ENCODE data around the gene MUCL3. TPM values are rescaled to one million over a fixed set of nuclear protein-coding genes. Genes with fewer than 3 reads are reported as not detected.

Gene MUCL3
- polyA plus RNA-seq, 1 of the 3 experiments (the other 2 are of a cell fraction) = not detected

GRCh38 chr6:30931969-30932645, 8.7 kb upstream of the MUCL3 start, which contains the start of gene SFTA2:
Gene SFTA2, minus strand, starts transcription at chr6:30932170. Its CDS starts 74 bp downstream, at chr6:30932096.
- ChIA-PET CTCF (interaction anchor here (1.9 kb wide), 1 partner anchor 9 kb away, joined by 6 read pairs; the partner anchor contains the start of gene MUCL3), POLR2A (no interaction called here)
- no peaks in the 10 kb centered on the region for H3K9me3 ChIP-seq
- H3K9me2 ChIP-seq = no peaks in the 10 kb centered on the region
- TF ChIP-seq FOXM1 (IDR thresholded peaks at IDR 0.05; ENCODE audit: low read depth) (no peak), CHD2 (IDR thresholded peaks at IDR 0.05; ENCODE audit: low read length, partially characterized antibody) (no peak), TAF1 (IDR thresholded peaks at IDR 0.05; ENCODE audit: borderline replicate concordance, low read depth, low read length) (no peak), RCOR1 (IDR thresholded peaks at IDR 0.05; ENCODE audit: low read length) (no peak), NFIC (IDR thresholded peaks at IDR 0.05; ENCODE audit: borderline replicate concordance) (no peak), RXRA (IDR thresholded peaks at IDR 0.05; ENCODE audit: borderline replicate concordance, low read depth) (no peak), EZH2phosphoT487 (IDR thresholded peaks at IDR 0.05; ENCODE audit: borderline replicate concordance, low read depth) (no peak), MXI1 (IDR thresholded peaks at IDR 0.05; ENCODE audit: low read depth, low read length) (no peak), FOXJ3 (CRISPR knock-in tag; IDR thresholded peaks at IDR 0.05) (no peak), GABPA (IDR thresholded peaks at IDR 0.05; ENCODE audit: low read depth) (no peak), GATA2 (CRISPR knock-in tag; IDR thresholded peaks at IDR 0.05) (no peak)
- TF ChIP-seq, protein P1, sequence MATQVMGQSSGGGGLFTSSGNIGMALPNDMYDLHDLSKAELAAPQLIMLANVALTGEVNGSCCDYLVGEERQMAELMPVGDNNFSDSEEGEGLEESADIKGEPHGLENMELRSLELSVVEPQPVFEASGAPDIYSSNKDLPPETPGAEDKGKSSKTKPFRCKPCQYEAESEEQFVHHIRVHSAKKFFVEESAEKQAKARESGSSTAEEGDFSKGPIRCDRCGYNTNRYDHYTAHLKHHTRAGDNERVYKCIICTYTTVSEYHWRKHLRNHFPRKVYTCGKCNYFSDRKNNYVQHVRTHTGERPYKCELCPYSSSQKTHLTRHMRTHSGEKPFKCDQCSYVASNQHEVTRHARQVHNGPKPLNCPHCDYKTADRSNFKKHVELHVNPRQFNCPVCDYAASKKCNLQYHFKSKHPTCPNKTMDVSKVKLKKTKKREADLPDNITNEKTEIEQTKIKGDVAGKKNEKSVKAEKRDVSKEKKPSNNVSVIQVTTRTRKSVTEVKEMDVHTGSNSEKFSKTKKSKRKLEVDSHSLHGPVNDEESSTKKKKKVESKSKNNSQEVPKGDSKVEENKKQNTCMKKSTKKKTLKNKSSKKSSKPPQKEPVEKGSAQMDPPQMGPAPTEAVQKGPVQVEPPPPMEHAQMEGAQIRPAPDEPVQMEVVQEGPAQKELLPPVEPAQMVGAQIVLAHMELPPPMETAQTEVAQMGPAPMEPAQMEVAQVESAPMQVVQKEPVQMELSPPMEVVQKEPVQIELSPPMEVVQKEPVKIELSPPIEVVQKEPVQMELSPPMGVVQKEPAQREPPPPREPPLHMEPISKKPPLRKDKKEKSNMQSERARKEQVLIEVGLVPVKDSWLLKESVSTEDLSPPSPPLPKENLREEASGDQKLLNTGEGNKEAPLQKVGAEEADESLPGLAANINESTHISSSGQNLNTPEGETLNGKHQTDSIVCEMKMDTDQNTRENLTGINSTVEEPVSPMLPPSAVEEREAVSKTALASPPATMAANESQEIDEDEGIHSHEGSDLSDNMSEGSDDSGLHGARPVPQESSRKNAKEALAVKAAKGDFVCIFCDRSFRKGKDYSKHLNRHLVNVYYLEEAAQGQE (IDR thresholded peaks at IDR 0.05; ENCODE audit: low read depth, low read length) = no peak
- TF ChIP-seq, protein P2, sequence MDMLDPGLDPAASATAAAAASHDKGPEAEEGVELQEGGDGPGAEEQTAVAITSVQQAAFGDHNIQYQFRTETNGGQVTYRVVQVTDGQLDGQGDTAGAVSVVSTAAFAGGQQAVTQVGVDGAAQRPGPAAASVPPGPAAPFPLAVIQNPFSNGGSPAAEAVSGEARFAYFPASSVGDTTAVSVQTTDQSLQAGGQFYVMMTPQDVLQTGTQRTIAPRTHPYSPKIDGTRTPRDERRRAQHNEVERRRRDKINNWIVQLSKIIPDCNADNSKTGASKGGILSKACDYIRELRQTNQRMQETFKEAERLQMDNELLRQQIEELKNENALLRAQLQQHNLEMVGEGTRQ (IDR thresholded peaks at IDR 0.05; ENCODE audit: borderline replicate concordance, low read depth, low read length) = no peak
- no peak within 1 kb of the TSS for H3K4me2 ChIP-seq
- no peaks in the 10 kb centered on the region for H3K36me3 ChIP-seq (replicated peaks in 1 of 2; ENCODE audit: control insufficient read depth in 1 of 2, insufficient read depth in 2 of 2, low read length in 1 of 2)
- H3K9ac ChIP-seq = no peak within 1 kb of the TSS
- H2AFZ ChIP-seq (ENCODE audit: low read depth) = no peak within 1 kb of the TSS
- DNase-seq = no peak
- H3K79me2 ChIP-seq (ENCODE audit: insufficient read depth) = no peaks in the 10 kb centered on the region
- WGBS (ENCODE audit: low lambda C conversion rate) = 57% methylated on average over 5 of the region's 7 CpGs
- no peak within 1 kb of the TSS for H3K27ac ChIP-seq (ENCODE audit: low read depth in 2 of 2, low read length in 1 of 2)
- H3K4me3 ChIP-seq (ENCODE audit: low read depth in 2 of 2, low read length in 1 of 2) = no peak within 1 kb of the TSS
- no peaks in the 10 kb centered on the region for H3F3A ChIP-seq (replicated peaks; ENCODE audit: insufficient read depth)
- no peaks in the 10 kb centered on the region for H4K20me1 ChIP-seq (ENCODE audit: insufficient read depth)
- H3K4me1 ChIP-seq (ENCODE audit: control insufficient read depth in 1 of 2, insufficient read depth in 2 of 2, low read depth in 1 of 2, low read length in 1 of 2) = no peaks in the 10 kb centered on the region
- no peaks in the 10 kb centered on the region for H3K27me3 ChIP-seq (ENCODE audit: insufficient read depth)
